Naive thymus-derived CD4-positive, alpha-beta T cell (primary cell): ENCODE measurements around the gene BBLN. TPM values are rescaled to one million over a fixed set of nuclear protein-coding genes. Genes with fewer than 3 reads are reported as not detected.
"Not testable (repeated sequence)": the region's sequence is repeated elsewhere in the genome, so short reads cannot be mapped to it uniquely, and the experiment has no call there.

ENCODE experiments used
- ATAC-seq: fragments of 150-1000 bp; cut with Tn5 transposase; 2 replicates; pipeline ENCODE4 v1.10.0; 2021; ENCODE audit warnings: mild to moderate bottlenecking, moderate library complexity
- CTCF ChIA-PET: fragments of 350-600 bp; sonication (Branson Sonifier 250); formaldehyde crosslinking; loops from one replicate; lab custom pipeline; 2021; ENCODE audit warnings: antibody characterized with exemption; lab: Charles Lee
- POLR2A ChIA-PET: fragments of 350-600 bp; sonication (Branson Sonifier 250); formaldehyde crosslinking; loops from one replicate; lab custom pipeline; 2021; ENCODE audit warnings: antibody characterized with exemption, inconsistent platforms; lab: Charles Lee
- DNase-seq, 9 donors: peaks; one replicate each; pipeline versions ENCODE4 v3.0.0 to v3.0.0-alpha.2; 2020 to 2022; ENCODE audit warnings: mixed read lengths in 1 of 9
- H3K27ac ChIP-seq: one replicate; pipeline ENCODE4 v1.7.0; 2013; ENCODE audit warnings: mild to moderate bottlenecking, low read depth, low read length, moderate library complexity
- H3K27me3 ChIP-seq, 2 donors: one replicate each; pipeline ENCODE4 v1.7.0; 2013; ENCODE audit warnings: low read length in 2 of 2, mild to moderate bottlenecking in 2 of 2, moderate library complexity in 2 of 2; ENCODE audit not compliant: control insufficient read depth in 2 of 2, insufficient read depth in 2 of 2
- H3K36me3 ChIP-seq, 3 experiments: 1 replicate in 2 of 3; 2 replicates in 1 of 3; pipeline ENCODE4 v1.7.0; 2013; ENCODE audit warnings: low read length in 3 of 3, mild to moderate bottlenecking in 3 of 3, moderate library complexity in 1 of 3; ENCODE audit not compliant: insufficient read depth in 3 of 3, control insufficient read depth in 2 of 3
- H3K4me1 ChIP-seq, 2 donors: one replicate each; pipeline ENCODE4 v1.7.0; 2013; ENCODE audit warnings: low read length in 2 of 2, mild to moderate bottlenecking in 2 of 2, moderate library complexity in 1 of 2; ENCODE audit not compliant: control insufficient read depth in 2 of 2, insufficient read depth in 2 of 2
- H3K4me3 ChIP-seq: 2 replicates; pipeline ENCODE4 v1.7.0; 2013; ENCODE audit warnings: mild to moderate bottlenecking, low read length
- H3K9me3 ChIP-seq, 3 experiments: 1 replicate in 2 of 3; 2 replicates in 1 of 3; pipeline ENCODE4 v1.7.0; 2013; ENCODE audit warnings: low read length in 3 of 3; ENCODE audit not compliant: control insufficient read depth in 2 of 3
- H3K27ac Mint-ChIP-seq, 9 donors: one replicate each; pipeline ENCODE4 v1.8.0; 2020 to 2022; ENCODE audit warnings: mixed read lengths in 9 of 9, mild to moderate bottlenecking in 8 of 9, moderate library complexity in 5 of 9, inconsistent platforms in 2 of 9
- H3K27me3 Mint-ChIP-seq, 5 donors: one replicate each; pipeline ENCODE4 v1.8.0; 2021 to 2022; ENCODE audit warnings: mixed read lengths in 5 of 5, mild to moderate bottlenecking in 1 of 5
- H3K36me3 Mint-ChIP-seq, 5 donors: one replicate each; pipeline ENCODE4 v1.8.0; 2020 to 2022; ENCODE audit warnings: mixed read lengths in 5 of 5, mild to moderate bottlenecking in 3 of 5, inconsistent platforms in 1 of 5
- H3K4me1 Mint-ChIP-seq, 7 donors: one replicate each; pipeline ENCODE4 v1.8.0; 2020 to 2022; ENCODE audit warnings: mixed read lengths in 7 of 7, mild to moderate bottlenecking in 3 of 7, inconsistent platforms in 1 of 7
- H3K4me3 Mint-ChIP-seq, 10 donors: one replicate each; pipeline ENCODE4 v1.8.0; 2020 to 2022; ENCODE audit warnings: mild to moderate bottlenecking in 10 of 10, mixed read lengths in 10 of 10, moderate library complexity in 6 of 10, inconsistent platforms in 2 of 10
- H3K9me3 Mint-ChIP-seq, 11 donors: one replicate each; pipeline ENCODE4 v1.8.0; 2020 to 2022; ENCODE audit warnings: mixed read lengths in 11 of 11, mild to moderate bottlenecking in 4 of 11, inconsistent platforms in 1 of 11, moderate library complexity in 1 of 11
- intact Hi-C, 2 donors: fragments of 100-400 bp; cut with micrococcal nuclease; formaldehyde crosslinking; loops; one replicate each; pipeline ENCODE4 v1.15.1; 2023
- polyA plus RNA-seq, 2 donors: library from polyadenylated mRNA; unstranded; fragments of 300-500 nt; fragmentation: Illumina TruSeq; gene quantifications; one replicate each; pipeline ENCODE4 v1.2.3, GENCODE V29; 2021
- total RNA-seq, 6 experiments: library from RNA in 5 of 6; stranded (reverse) in 5 of 6; gene quantifications; 1 replicate in 5 of 6; 2 replicates in 1 of 6; pipeline ENCODE4 v1.2.3 and lab custom pipeline; 2021 to 2026

The BBLN gene
- total and polyA plus RNA-seq, 7 experiments from 2014 or later, result 42.7 to 102 (median 53.2) TPM

DNA sequence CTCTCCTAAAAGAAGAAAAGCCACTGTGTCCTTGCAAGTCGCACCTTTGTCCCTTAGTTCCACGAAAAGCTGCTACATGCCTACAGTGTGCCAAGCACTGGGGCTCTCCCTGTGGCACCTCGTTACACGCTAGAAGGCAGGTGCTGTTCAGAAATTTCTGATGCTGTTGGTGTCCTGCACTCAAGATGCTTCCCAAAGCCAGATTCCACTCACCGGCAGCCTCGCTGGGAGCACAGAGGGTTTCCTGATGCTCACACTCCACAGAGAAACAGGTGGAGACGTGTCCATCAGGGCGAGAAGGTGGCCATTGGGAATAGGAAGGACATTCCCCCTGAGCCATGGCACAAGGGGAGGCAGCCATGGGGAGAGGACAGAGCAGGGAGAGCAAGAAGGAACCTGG, 28.7 kb upstream of the BBLN start:
- POLR2A ChIA-PET, result interaction anchor here (0.7 kb wide), 1 partner anchor 1351 kb away, joined by 4 read pairs; no protein-coding TSS in a partner anchor
- not testable (repeated sequence) for H3K27ac Mint-ChIP-seq

DNA sequence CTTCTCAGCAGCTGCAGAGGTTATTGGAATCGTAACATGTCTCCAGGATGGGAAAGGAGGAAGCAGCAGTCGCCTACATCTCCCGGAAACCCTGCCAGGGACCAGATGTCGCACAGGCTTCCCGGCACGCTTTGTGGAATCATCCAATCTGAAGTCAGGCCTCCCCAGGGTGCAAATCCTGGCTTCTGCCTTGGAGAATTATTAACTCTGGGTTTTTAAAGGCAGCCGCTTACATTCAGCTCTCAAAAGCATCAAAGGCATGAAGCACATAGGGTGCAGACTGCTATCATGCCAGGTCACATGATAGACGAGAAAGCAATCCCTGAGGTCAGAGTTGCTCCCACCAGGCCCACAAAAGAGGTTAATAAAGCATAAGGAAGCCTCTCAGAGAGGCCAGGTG, 27.9 kb upstream of the BBLN start:
- H3K27ac ChIP-seq, H3K4me1 ChIP-seq, H3K27ac Mint-ChIP-seq, DNase-seq, POLR2A ChIA-PET, H3K9me3 ChIP-seq, H3K36me3 ChIP-seq, H3K36me3 Mint-ChIP-seq, H3K4me3 Mint-ChIP-seq, H3K27me3 ChIP-seq, H3K4me3 ChIP-seq, H3K9me3 Mint-ChIP-seq, ATAC-seq, intact Hi-C loops: not testable (repeated sequence)
- peaks cover 0 to 50% (median 8%) of the 10 kb centered on the region in 5 donors for H3K27me3 Mint-ChIP-seq
- peaks cover 15 to 33% (median 25%) of the 10 kb centered on the region in 7 donors for H3K4me1 Mint-ChIP-seq
- CTCF ChIA-PET, result interaction anchor here (0.7 kb wide), 1 partner anchor 60 kb away, joined by 3 read pairs; no protein-coding TSS in a partner anchor

More for the DNA sequence above, 28.7 kb upstream of the BBLN start:
- intact Hi-C loops, H3K36me3 Mint-ChIP-seq, H3K4me3 ChIP-seq, DNase-seq, H3K9me3 ChIP-seq, ATAC-seq, H3K27ac ChIP-seq, H3K9me3 Mint-ChIP-seq, H3K4me1 ChIP-seq, H3K4me3 Mint-ChIP-seq, H3K27me3 ChIP-seq, H3K36me3 ChIP-seq: not testable (repeated sequence)
- CTCF ChIA-PET, result interaction anchor here (0.7 kb wide), 1 partner anchor 60 kb away, joined by 3 read pairs; no protein-coding TSS in a partner anchor
- peaks cover 0 to 50% (median 8%) of the 10 kb centered on the region in 5 donors for H3K27me3 Mint-ChIP-seq
- H3K4me1 Mint-ChIP-seq, result peaks cover 16 to 34% (median 28%) of the 10 kb centered on the region in 7 donors

DNA sequence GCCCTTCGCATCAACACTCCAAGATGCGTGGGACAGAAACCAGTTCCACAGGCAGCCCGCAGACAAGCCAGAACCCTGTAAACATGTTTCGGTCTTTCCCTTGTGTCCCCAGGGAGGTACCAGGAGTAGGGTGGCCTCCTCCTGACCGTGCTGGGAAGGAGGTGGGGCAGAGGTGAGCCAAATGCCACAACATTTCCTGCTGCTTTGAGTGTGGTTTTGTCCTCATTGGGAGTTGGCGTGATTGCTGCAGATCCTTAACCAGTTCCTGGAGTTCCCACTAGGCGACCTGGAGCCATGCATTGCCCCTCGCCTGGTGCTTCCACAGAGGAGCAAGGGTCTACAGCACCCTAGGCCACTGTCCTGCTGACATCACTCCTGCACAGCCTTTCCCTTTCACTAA, 24.5 kb upstream of the BBLN start:
- POLR2A ChIA-PET, H3K36me3 Mint-ChIP-seq, DNase-seq, H3K4me3 ChIP-seq, H3K9me3 ChIP-seq, CTCF ChIA-PET, H3K27me3 ChIP-seq, H3K9me3 Mint-ChIP-seq, H3K4me1 ChIP-seq, H3K27ac ChIP-seq, H3K27ac Mint-ChIP-seq, H3K36me3 ChIP-seq, H3K4me3 Mint-ChIP-seq, ATAC-seq, intact Hi-C loops: not testable (repeated sequence)
- H3K27me3 Mint-ChIP-seq, result peaks cover 0 to 46% (median 8%) of the 10 kb centered on the region in 5 donors
- peaks cover 5 to 21% (median 8%) of the 10 kb centered on the region in 7 donors for H3K4me1 Mint-ChIP-seq

DNA sequence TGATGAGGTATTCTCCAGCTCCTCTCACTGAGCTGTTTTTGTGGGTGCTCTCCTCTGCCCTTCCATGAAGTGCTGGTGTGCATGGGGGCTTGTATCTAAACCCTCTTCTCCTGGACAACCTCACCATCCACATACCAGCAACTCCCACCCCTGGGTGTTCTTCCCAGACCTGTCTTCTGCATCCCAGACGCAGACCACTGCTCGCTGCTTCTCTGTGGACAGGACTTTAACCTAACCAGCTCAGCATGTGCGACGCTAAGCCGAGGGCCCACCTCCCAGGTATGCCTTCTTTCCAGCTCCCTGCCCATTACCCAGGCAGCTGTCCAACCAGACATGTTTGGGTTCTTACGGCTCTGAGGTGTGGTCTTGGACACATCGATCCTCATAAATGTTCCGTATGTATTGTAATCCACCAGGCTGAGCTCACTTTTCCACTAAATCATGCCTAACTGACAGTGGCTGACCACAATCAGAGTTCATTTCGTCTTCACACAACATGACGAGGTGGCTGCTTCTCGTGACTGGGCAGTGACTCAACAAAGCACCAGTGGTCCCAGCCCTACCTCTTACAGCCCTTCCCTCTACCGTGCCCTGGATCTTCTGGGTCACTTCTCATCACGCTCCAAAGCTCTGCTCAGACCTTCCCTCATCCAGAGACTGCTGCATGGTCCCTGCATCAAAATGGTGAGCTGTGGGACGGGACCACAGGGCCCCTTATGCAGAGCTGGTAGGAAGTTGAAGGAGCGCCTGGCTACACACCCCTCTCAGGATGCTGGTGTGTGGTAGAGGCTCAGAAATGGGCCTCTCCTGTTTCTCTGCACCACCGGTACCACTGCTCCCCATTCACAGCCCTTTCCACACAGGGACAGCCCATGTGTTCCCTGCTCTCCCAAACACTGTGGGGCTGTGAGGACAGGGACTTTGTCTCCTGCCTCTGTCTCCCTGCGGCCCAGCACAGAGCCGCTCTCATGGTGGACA, 23.0 kb upstream of the BBLN start:
- H3K4me3 Mint-ChIP-seq, result peak overlapping the region in 1 of 10 donors; percentile 27
- H3K27me3 Mint-ChIP-seq, result peaks cover 0 to 37% (median 8%) of the 10 kb centered on the region in 5 donors
- no peak for DNase-seq
- no peak overlapping the region for H3K27ac Mint-ChIP-seq
- ChIA-PET CTCF (interaction anchor here (0.5 kb wide), 1 partner anchor 1647 kb away, joined by 5 read pairs; no protein-coding TSS in a partner anchor), POLR2A (interaction anchor here (1.4 kb wide), 1 partner anchor 22 kb away, joined by 7 read pairs; no protein-coding TSS in a partner anchor)
- no peaks in the 10 kb centered on the region for H3K36me3 ChIP-seq
- H3K4me1 Mint-ChIP-seq, result peaks cover 9 to 26% (median 12%) of the 10 kb centered on the region in 7 donors
- no peaks in the 10 kb centered on the region for H3K9me3 Mint-ChIP-seq
- no peak overlapping the region for H3K27ac ChIP-seq
- no peaks in the 10 kb centered on the region for H3K27me3 ChIP-seq
- H3K9me3 ChIP-seq, result no peaks in the 10 kb centered on the region
- intact Hi-C loops, result no loop called here
- no peak for ATAC-seq
- H3K36me3 Mint-ChIP-seq, result peaks cover 0 to 3% (median 0%) of the 10 kb centered on the region in 5 donors
- H3K4me1 ChIP-seq, result peaks cover 0 to 7% of the 10 kb centered on the region in 2 donors
- no peak overlapping the region for H3K4me3 ChIP-seq

DNA sequence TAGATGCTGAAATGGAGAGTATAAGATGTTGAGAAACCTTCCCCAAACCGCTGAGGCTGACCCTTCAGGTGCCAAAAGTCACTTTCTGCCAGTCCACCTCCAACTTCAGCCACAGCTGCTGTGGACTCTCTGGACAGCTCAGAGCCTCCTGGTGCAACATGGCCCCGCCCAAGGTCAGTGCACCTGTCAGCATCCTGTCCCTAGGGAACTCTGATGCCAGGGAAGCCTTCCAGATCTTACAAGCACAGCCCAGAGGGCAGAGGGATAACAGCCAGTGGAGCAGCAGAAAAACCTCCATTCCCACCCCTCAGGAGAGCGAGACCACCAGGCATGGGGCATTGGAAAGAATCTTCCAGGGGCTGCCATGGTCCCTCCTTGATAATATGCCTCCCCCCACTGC, 22.1 kb upstream of the BBLN start:
- H3K9me3 ChIP-seq, result no peaks in the 10 kb centered on the region
- H3K36me3 ChIP-seq, result no peaks in the 10 kb centered on the region
- CTCF ChIA-PET, result no interaction called here
- H3K27ac ChIP-seq, result no peak overlapping the region
- H3K27me3 ChIP-seq, result no peaks in the 10 kb centered on the region
- H3K36me3 Mint-ChIP-seq, result peaks cover 0 to 4% (median 0%) of the 10 kb centered on the region in 5 donors
- peak overlapping the region in 1 of 9 donors; percentile 23 for H3K27ac Mint-ChIP-seq
- DNase-seq (no peak), ATAC-seq (no peak)
- H3K9me3 Mint-ChIP-seq, result no peaks in the 10 kb centered on the region
- peaks cover 0 to 28% (median 3%) of the 10 kb centered on the region in 5 donors for H3K27me3 Mint-ChIP-seq
- H3K4me3 ChIP-seq, result no peak overlapping the region
- peak overlapping the region in 1 of 10 donors; percentile 27 for H3K4me3 Mint-ChIP-seq
- intact Hi-C loops, result no loop called here
- POLR2A ChIA-PET, result interaction anchor here (1.4 kb wide), 1 partner anchor 21 kb away, joined by 7 read pairs; no protein-coding TSS in a partner anchor
- peaks cover 0 to 16% of the 10 kb centered on the region in 2 donors for H3K4me1 ChIP-seq
- peaks cover 12 to 29% (median 17%) of the 10 kb centered on the region in 7 donors for H3K4me1 Mint-ChIP-seq

DNA sequence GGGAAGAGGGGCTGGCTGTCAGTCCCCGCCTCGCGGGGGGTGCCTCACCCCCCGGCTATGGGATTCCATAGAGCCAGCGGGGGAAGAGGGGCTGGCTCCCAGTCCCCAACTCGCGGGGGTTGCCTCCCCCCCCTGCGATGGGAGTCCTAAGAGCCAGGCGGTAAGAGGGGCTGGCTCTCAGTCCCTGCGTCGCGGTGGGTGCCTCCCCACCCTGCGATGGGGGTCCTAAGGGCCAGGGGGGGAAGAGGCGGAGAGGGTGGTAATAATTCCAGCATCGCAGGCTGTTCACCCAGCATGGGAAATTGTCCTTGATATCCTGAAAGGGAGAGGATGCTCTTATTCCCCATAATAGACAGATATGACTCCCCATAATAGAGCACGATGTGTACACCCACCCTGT, 20.4 kb upstream of the BBLN start:
- H3K9me3 Mint-ChIP-seq, result no peaks in the 10 kb centered on the region
- H3K36me3 ChIP-seq, result no peaks in the 10 kb centered on the region
- intact Hi-C loops, result no loop called here
- peaks cover 0 to 16% of the 10 kb centered on the region in 2 donors for H3K4me1 ChIP-seq
- H3K36me3 Mint-ChIP-seq, result peaks cover 0 to 4% (median 0%) of the 10 kb centered on the region in 5 donors
- no peaks in the 10 kb centered on the region for H3K9me3 ChIP-seq
- H3K27ac ChIP-seq, result no peak overlapping the region
- CTCF ChIA-PET, result no interaction called here
- H3K27me3 Mint-ChIP-seq, result peaks cover 0 to 13% (median 0%) of the 10 kb centered on the region in 5 donors
- POLR2A ChIA-PET, result no interaction called here
- no peak overlapping the region for H3K27ac Mint-ChIP-seq
- peak overlapping the region in 1 of 10 donors; percentile 64 for H3K4me3 Mint-ChIP-seq
- no peak for DNase-seq
- H3K4me3 ChIP-seq, result no peak overlapping the region
- no peak for ATAC-seq
- H3K4me1 Mint-ChIP-seq, result peaks cover 16 to 27% (median 22%) of the 10 kb centered on the region in 7 donors
- H3K27me3 ChIP-seq, result no peaks in the 10 kb centered on the region
